Esophagus squamous epithelium (tissue), 5 donors: ENCODE measurements around the gene SMIM5. TPM values are rescaled to one million over a fixed set of nuclear protein-coding genes. Genes with fewer than 3 reads are reported as not detected.

Experiments used
- DNase-seq: peaks from one replicate; lab custom pipeline; 2025; lab: John Stamatoyannopoulos, UW
- H3K27ac ChIP-seq, 4 donors: fragments of 200-600 bp; sonication (generic); one replicate each; pipeline ENCODE4 v1.5.1; 2016 to 2019; ENCODE audit warnings: mild to moderate bottlenecking in 1 of 4
- H3K27me3 ChIP-seq, 4 donors: fragments of 200-600 bp; sonication (generic); 1 replicate in 3 of 4; 2 replicates in 1 of 4; pipeline versions ENCODE4 v1.5.1 to v1.6.0; 2017 to 2021; ENCODE audit warnings: antibody characterized with exemption in 1 of 4
- H3K36me3 ChIP-seq, 3 donors: fragments of 200-600 bp; sonication (generic); one replicate each; pipeline ENCODE4 v1.5.1; 2016 to 2019
- H3K4me1 ChIP-seq, 3 donors: fragments of 200-600 bp; sonication (generic); one replicate each; pipeline ENCODE4 v1.5.1; 2017 to 2019
- H3K4me3 ChIP-seq, 4 donors: fragments of 200-600 bp; sonication (generic); 1 replicate in 3 of 4; 2 replicates in 1 of 4; pipeline ENCODE4 v1.5.1; 2016 to 2019; ENCODE audit warnings: mild to moderate bottlenecking in 2 of 4, moderate library complexity in 1 of 4
- H3K9me3 ChIP-seq, 3 donors: fragments of 200-600 bp; sonication (generic); one replicate each; pipeline ENCODE4 v1.5.1; 2016 to 2019
- CTCF ChIP-seq, 6 experiments: fragments of 450-650 bp in 4 of 6; fragments of 200-600 bp in 2 of 6; sonication (generic) in 2 of 6; IDR thresholded peaks; one replicate each; pipeline ENCODE4 v1.5.1; 2016 to 2019; ENCODE audit warnings: antibody characterized with exemption in 6 of 6, mild to moderate bottlenecking in 4 of 6, moderate library complexity in 4 of 6
- POLR2A ChIP-seq, 4 donors: fragments of 450-650 bp; IDR thresholded peaks; one replicate each; pipeline ENCODE4 v1.6.1; 2017; ENCODE audit warnings: antibody characterized with exemption in 4 of 4, mild to moderate bottlenecking in 4 of 4, moderate library complexity in 3 of 4
- WGBS, 2 donors: methylation state at CpG; one replicate each; pipeline ENCODE4 v1.1.5; 2018; 5-methylcytosine and 5-hydroxymethylcytosine counted together
- intact Hi-C: fragments of 100-400 bp; cut with DNase I; formaldehyde crosslinking; loops from one replicate; pipeline ENCODE4 v1.15.0; 2022
- total RNA-seq, 4 donors: library from RNA; depleted of rRNA; stranded (reverse); fragments of >200 nt; gene quantifications; one replicate each; pipeline ENCODE4 v1.1.0, GENCODE V29; 2016
- donor health status: DM: yes; HTN: yes; CAD: no.

The SMIM5 gene
- total RNA-seq, 4 donors from 2014 or later: 7.4 to 16.8 (median 8.6) TPM

GRCh38 chr17:75658237-75658636, 25.0 kb downstream of the SMIM5 start:
- H3K4me1 ChIP-seq: no peaks in the 10 kb centered on the region
- H3K27me3 ChIP-seq: no peaks in the 10 kb centered on the region
- TF ChIP-seq POLR2A (IDR thresholded peaks at IDR 0.05): no peak
- TF ChIP-seq CTCF (IDR thresholded peaks at IDR 0.05): no peak
- WGBS, 2 donors: 73 to 78% methylated on average over 3 to 5 of the region's 5 CpGs
- H3K36me3 ChIP-seq: peaks cover 0 to 78% (median 31%) of the 10 kb centered on the region in 3 donors
- H3K27ac ChIP-seq: no peak overlapping the region
- no peaks in the 10 kb centered on the region for H3K9me3 ChIP-seq
- intact Hi-C loops: no loop called here
- no peak for DNase-seq
- H3K4me3 ChIP-seq: no peak overlapping the region

GRCh38 chr17:75661531-75661930, 28.3 kb downstream of the SMIM5 start:
- Histone ChIP-seq H3K27ac (no peak overlapping the region), H3K9me3 (no peaks in the 10 kb centered on the region), H3K4me3 (no peak overlapping the region), H3K36me3 (peaks cover 0 to 74% (median 27%) of the 10 kb centered on the region in 3 donors), H3K4me1 (peaks cover 0 to 13% (median 7%) of the 10 kb centered on the region in 3 donors), H3K27me3 (no peaks in the 10 kb centered on the region)
- DNase-seq: no peak
- TF ChIP-seq CTCF (IDR thresholded peaks at IDR 0.05) (no peak), POLR2A (IDR thresholded peaks at IDR 0.05) (no peak)
- WGBS, 2 donors: 84 to 89% methylated on average over 3 to 4 of the region's 4 CpGs
- intact Hi-C loops: no loop called here

- H3K27ac ChIP-seq: no peak overlapping the region
- H3K4me1 ChIP-seq: peaks cover 0 to 15% (median 8%) of the 10 kb centered on the region in 3 donors
- TF ChIP-seq CTCF (IDR thresholded peaks at IDR 0.05): no peak
- no peak for TF ChIP-seq POLR2A (IDR thresholded peaks at IDR 0.05)
- peaks cover 0 to 64% (median 27%) of the 10 kb centered on the region in 3 donors for H3K36me3 ChIP-seq
- intact Hi-C loops: no loop called here
- 66 to 100% methylated on average over 2 to 3 of the region's 9 CpGs for WGBS, 2 donors
- no peak overlapping the region for H3K4me3 ChIP-seq
- H3K27me3 ChIP-seq: no peaks in the 10 kb centered on the region
- no peak for DNase-seq
- no peaks in the 10 kb centered on the region for H3K9me3 ChIP-seq
These were observed 29.3 kb downstream of the SMIM5 start for GRCh38 chr17:75662511-75662910.

- Histone ChIP-seq H3K27me3 (no peaks in the 10 kb centered on the region), H3K36me3 (peaks cover 0 to 61% (median 27%) of the 10 kb centered on the region in 3 donors), H3K27ac (no peak overlapping the region), H3K4me3 (no peak overlapping the region), H3K9me3 (no peaks in the 10 kb centered on the region), H3K4me1 (peaks cover 9 to 31% (median 16%) of the 10 kb centered on the region in 3 donors)
- TF ChIP-seq CTCF (IDR thresholded peaks at IDR 0.05): no peak
- no peak for TF ChIP-seq POLR2A (IDR thresholded peaks at IDR 0.05)
- no peak for DNase-seq
- intact Hi-C loops: no loop called here
- WGBS, 2 donors: 77 to 85% methylated on average over 3 of the region's 3 CpGs
These were observed 30.9 kb downstream of the SMIM5 start for GRCh38 chr17:75664099-75664549.

- no peak for DNase-seq
- Histone ChIP-seq H3K27ac (no peak overlapping the region), H3K27me3 (no peaks in the 10 kb centered on the region), H3K9me3 (no peaks in the 10 kb centered on the region), H3K4me3 (peak overlapping the region in 3 of 4 donors; percentile 87 to 92 (median 89)), H3K4me1 (peaks cover 9 to 44% (median 16%) of the 10 kb centered on the region in 3 donors), H3K36me3 (peaks cover 0 to 61% (median 31%) of the 10 kb centered on the region in 3 donors)
- intact Hi-C loops: no loop called here
- TF ChIP-seq POLR2A (IDR thresholded peaks at IDR 0.05): no peak
- no peak for TF ChIP-seq CTCF (IDR thresholded peaks at IDR 0.05)
- 84% methylated on average over 10 of the region's 10 CpGs for WGBS, 2 donors
These were observed 32.7 kb downstream of the SMIM5 start for GRCh38 chr17:75665981-75666380.
